ENCODE results near the gene TSPAN8. TPM values are rescaled to one million over a fixed set of nuclear protein-coding genes. Genes with fewer than 3 reads are reported as not detected.

Gene TSPAN8
- 0.42 and 0.89 TPM in 2 replicates for total RNA-seq

GRCh38 chr12:71157601-71158233 lies at the start of gene TSPAN8:
Gene TSPAN8, minus strand, starts transcription at chr12:71157999. Its CDS starts 321 bp downstream, at chr12:71157678.
- TF ChIP-seq CTCF (IDR thresholded peaks at IDR 0.05; ENCODE audit: insufficient read depth, low read length, poor library complexity, severe bottlenecking): no peak
- Histone ChIP-seq H3K4me3 (ENCODE audit: low read depth, low read length) (no peak within 1 kb of the TSS), H3K27me3 (ENCODE audit: control insufficient read depth, insufficient read depth, low read length) (no peaks in the 10 kb centered on the region), H3K36me3 (ENCODE audit: control insufficient read depth, insufficient read depth, low read length) (no peaks in the 10 kb centered on the region)
- DNase-seq (ENCODE audit: low read depth): no peak

- H3K4me3 ChIP-seq (ENCODE audit: low read depth, low read length): no peak overlapping the region
- H3K36me3 ChIP-seq (ENCODE audit: control insufficient read depth, insufficient read depth, low read length): no peaks in the 10 kb centered on the region
- no peak for TF ChIP-seq CTCF (IDR thresholded peaks at IDR 0.05; ENCODE audit: insufficient read depth, low read length, poor library complexity, severe bottlenecking)
- no peaks in the 10 kb centered on the region for H3K27me3 ChIP-seq (ENCODE audit: control insufficient read depth, insufficient read depth, low read length)
- DNase-seq (ENCODE audit: low read depth): no peak
Measured at GRCh38 chr12:71201136-71201679, 43.4 kb upstream of the TSPAN8 start.

GRCh38 chr12:71200706-71201105 lies 42.9 kb upstream of the TSPAN8 start:
- no peak for DNase-seq (ENCODE audit: low read depth)
- no peak for TF ChIP-seq CTCF (IDR thresholded peaks at IDR 0.05; ENCODE audit: insufficient read depth, low read length, poor library complexity, severe bottlenecking)
- Histone ChIP-seq H3K27me3 (ENCODE audit: control insufficient read depth, insufficient read depth, low read length) (no peaks in the 10 kb centered on the region), H3K4me3 (ENCODE audit: low read depth, low read length) (no peak overlapping the region), H3K36me3 (ENCODE audit: control insufficient read depth, insufficient read depth, low read length) (no peaks in the 10 kb centered on the region)

GRCh38 chr12:71197460-71197859 lies 39.7 kb upstream of the TSPAN8 start:
- DNase-seq (ENCODE audit: low read depth): no peak
- H3K36me3 ChIP-seq (ENCODE audit: control insufficient read depth, insufficient read depth, low read length): no peaks in the 10 kb centered on the region
- TF ChIP-seq CTCF (IDR thresholded peaks at IDR 0.05; ENCODE audit: insufficient read depth, low read length, poor library complexity, severe bottlenecking): no peak

GRCh38 chr12:71195338-71195896 lies 37.6 kb upstream of the TSPAN8 start:
- no peak for DNase-seq (ENCODE audit: low read depth)
- H3K36me3 ChIP-seq (ENCODE audit: control insufficient read depth, insufficient read depth, low read length): no peaks in the 10 kb centered on the region
- TF ChIP-seq CTCF (IDR thresholded peaks at IDR 0.05; ENCODE audit: insufficient read depth, low read length, poor library complexity, severe bottlenecking): no peak
- no peak overlapping the region for H3K4me3 ChIP-seq (ENCODE audit: low read depth, low read length)
- H3K27me3 ChIP-seq (ENCODE audit: control insufficient read depth, insufficient read depth, low read length): no peaks in the 10 kb centered on the region

More at GRCh38 chr12:71197460-71197859, 39.7 kb upstream of the TSPAN8 start:
- Histone ChIP-seq H3K27me3 (ENCODE audit: control insufficient read depth, insufficient read depth, low read length) (no peaks in the 10 kb centered on the region), H3K4me3 (ENCODE audit: low read depth, low read length) (no peak overlapping the region)

Measured in kidney epithelial cell (primary cell).